ENCODE results near the gene GNAI3. TPM values are rescaled to one million over a fixed set of nuclear protein-coding genes. Genes with fewer than 3 reads are reported as not detected.

GNAI3 gene
- total and polyA plus RNA-seq, 10 of the 15 experiments (the other 5 are each of a cell fraction or from before 2014, with no cell fraction given) = 5.9 to 13.8 (median 8.0) TPM

- no peak overlapping the region for H3K4me3 ChIP-seq
- H3K27ac ChIP-seq (ENCODE audit: control insufficient read depth, insufficient read depth) = no peak overlapping the region
- WGBS (ENCODE audit: insufficient coverage, insufficient replicate concordance, low lambda C conversion rate, missing lambda C conversion rate) = 6% methylated on average over 2 of the region's 2 CpGs
- TF ChIP-seq ZNF24 (IDR thresholded peaks at IDR 0.05) (peak; percentile 84), TCF3 (IDR thresholded peaks at IDR 0.05; ENCODE audit: borderline replicate concordance, insufficient read depth, low read depth, low read length) (no peak), IKZF2 (IDR thresholded peaks at IDR 0.05) (peak; percentile 30 to 41; a peak in 3 of 4 replicates), BHLHE40 (IDR thresholded peaks at IDR 0.05; ENCODE audit: borderline replicate concordance in 1 of 2, low read depth in 2 of 2, low read length in 1 of 2) (0 out of 4 replicates have a peak, but pooled peaks of 1 of the 2 experiments have one; percentile 13), MEF2B (IDR thresholded peaks at IDR 0.05; ENCODE audit: partially characterized antibody, poor library complexity, severe bottlenecking) (peak; percentile 10), JUND (IDR thresholded peaks at IDR 0.05; ENCODE audit: low read depth, low read length) (0 out of 2 replicates have a peak, but pooled peaks have one; percentile 8), EP300 (IDR thresholded peaks at IDR 0.05; ENCODE audit: borderline replicate concordance in 1 of 2, control insufficient read depth in 1 of 2, low read depth in 2 of 2, low read length in 2 of 2) (peak in 1 of 2 experiments; percentile 60; a peak in 1 of 4 replicates), IKZF1 (conservative IDR thresholded peaks at IDR 0.05) (0 out of 2 replicates have a peak, but pooled peaks have one; percentile 15), SMARCA5 (IDR thresholded peaks at IDR 0.05) (0 out of 2 replicates have a peak, but pooled peaks have one; percentile 23), RBBP5 (conservative IDR thresholded peaks at IDR 0.05) (no peak), MTA2 (IDR thresholded peaks at IDR 0.05; ENCODE audit: low read depth) (peak; percentile 93), BCL11A (IDR thresholded peaks at IDR 0.05; ENCODE audit: low read depth, low read length) (peak; percentile 49; the same call in 1 of the 2 replicates), RUNX3 (IDR thresholded peaks at IDR 0.05; ENCODE audit: low read length) (peak; percentile 17; the same call in 1 of the 2 replicates), CEBPB (IDR thresholded peaks at IDR 0.05; ENCODE audit: borderline replicate concordance in 1 of 2, low read depth in 2 of 2, low read length in 2 of 2) (no peak)
- H4K20me1 ChIP-seq (ENCODE audit: control insufficient read depth, insufficient read depth) = no peaks in the 10 kb centered on the region
- intact Hi-C loops (cut with micrococcal nuclease; ENCODE audit: unreplicated experiment) = no loop called here
- DNase-seq (ENCODE audit: low read depth, low spot score) (peak; percentile 26), FAIRE-seq (no peak), ATAC-seq (peak; percentile 85)
- ChIA-PET CTCF (interaction anchor here (1.6 to 26.7 kb wide), 3 partner anchors 9 to 19 kb away, joined by 3 to 1280 read pairs (median 240); partner anchors contain the start of genes CYB561D1 and GPR61), SMC1A (ENCODE audit: uncharacterized antibody, unreplicated experiment) (interaction anchor here (0.8 to 15.8 kb wide), 7 partner anchors 9 to 48 kb away, joined by 3 to 205 read pairs (median 3); no protein-coding TSS in a partner anchor), RAD21 (ENCODE audit: unreplicated experiment) (interaction anchor here (0.8 to 1.5 kb wide), 3 partner anchors 15 to 19 kb away, joined by 4 to 7 read pairs (median 4); no protein-coding TSS in a partner anchor), POLR2A (interaction anchor here (0.8 to 2.4 kb wide), 3 partner anchors 10 to 14 kb away, joined by 3 to 10 read pairs (median 3); no protein-coding TSS in a partner anchor)
- H3K36me3 ChIP-seq (ENCODE audit: control insufficient read depth in 2 of 2, insufficient read depth in 2 of 2, low read length in 1 of 2) = no peaks in the 10 kb centered on the region
- in situ Hi-C loops (cut with MboI) = no loop called here
- H3K9me3 ChIP-seq (replicated peaks; ENCODE audit: control insufficient read depth, insufficient read depth, low read length) = no peaks in the 10 kb centered on the region
- no peaks in the 10 kb centered on the region for H3K27me3 ChIP-seq (replicated peaks in 1 of 2; ENCODE audit: control insufficient read depth in 2 of 2, insufficient read depth in 2 of 2, low read length in 1 of 2)
- 0 out of 2 replicates have a peak, but pooled peaks cover 3% of the 10 kb centered on the region for H3K4me1 ChIP-seq (ENCODE audit: control insufficient read depth, insufficient read depth, low read length)
- H3K4me2 ChIP-seq (ENCODE audit: control insufficient read depth, insufficient read depth) = no peak overlapping the region
- no peaks in the 10 kb centered on the region for H3K79me2 ChIP-seq (ENCODE audit: control insufficient read depth, insufficient read depth, low read length)
- no peak overlapping the region for H3K9ac ChIP-seq (ENCODE audit: control insufficient read depth, insufficient read depth, low read length)
- no TSS peak for BruUV-seq (replicated peaks)
- H2AFZ ChIP-seq (ENCODE audit: control insufficient read depth, low read depth, low read length) = no peak overlapping the region
These were observed 35.2 kb upstream of the GNAI3 start for GRCh38 chr1:109513110-109513710.
